AG09319 (cell line): ENCODE data around the gene TST.

ENCODE experiments used
- DNase-seq: peaks from one replicate; pipeline ENCODE4 v3.0.0-alpha.2; 2010; ENCODE audit warnings: low read depth; ENCODE audit errors: extremely low read depth
- TF ChIP-seq, protein P1 (sequence below): IDR thresholded peaks from 2 replicates; pipeline ENCODE4 v1.5.1; 2011; ENCODE audit warnings: low read depth, mild to moderate bottlenecking, inconsistent platforms, low read length, moderate library complexity

Gene TST

DNA sequence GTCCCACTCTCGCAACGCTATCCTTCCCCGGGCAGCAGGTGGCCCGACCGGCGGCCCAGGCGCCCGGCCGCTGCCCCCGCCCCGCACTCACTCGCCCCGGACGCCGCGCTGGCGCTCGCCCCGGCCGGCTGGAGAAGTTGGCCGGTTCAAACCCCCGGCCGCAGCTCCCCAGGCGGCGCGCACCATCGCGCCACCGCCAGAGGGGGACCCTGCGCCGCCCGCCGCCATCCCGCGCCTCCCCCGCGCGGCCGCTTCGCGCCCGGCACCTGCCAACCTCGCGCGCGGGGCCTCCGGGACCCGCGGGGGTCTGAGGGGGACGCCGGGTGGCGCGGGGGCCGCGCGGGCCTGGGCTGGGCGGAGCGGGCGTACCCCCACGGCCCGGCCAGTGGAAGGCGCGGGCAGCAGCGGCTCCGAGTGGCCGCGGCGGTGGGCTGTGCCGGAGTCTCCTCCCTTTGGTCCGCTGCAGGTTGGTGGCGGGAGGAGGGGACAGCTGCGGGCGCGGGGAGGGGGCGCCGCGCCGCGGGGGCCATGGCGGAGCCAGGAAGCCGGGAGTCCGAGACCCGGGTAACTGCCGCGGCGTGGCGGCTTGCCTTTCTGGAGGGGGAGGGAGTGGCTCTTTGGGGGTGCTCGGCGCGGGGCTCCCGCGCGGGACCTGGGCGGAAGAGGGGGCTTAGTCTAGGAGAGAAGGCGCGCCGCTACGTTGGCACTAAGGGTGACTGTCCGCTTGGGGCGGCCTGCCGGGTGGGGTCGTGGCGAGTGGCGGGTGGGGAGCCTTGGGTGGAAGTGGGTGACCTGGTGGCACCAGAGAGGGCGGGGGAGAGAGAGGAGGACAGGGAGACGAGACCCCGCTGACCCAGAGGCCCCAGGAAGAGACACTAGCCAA lies at the start of gene TST, which contains the start of gene MPST:
Gene TST (minus strand): TSS at position 139 of the 883 bp plus-strand sequence. CDS start 715 bp downstream, outside the sequence.
Gene MPST (plus strand): TSS at position 434 of the 883 bp plus-strand sequence. CDS start 95 bp downstream, at position 529.
- no peak for DNase-seq
- TF ChIP-seq, protein P1, sequence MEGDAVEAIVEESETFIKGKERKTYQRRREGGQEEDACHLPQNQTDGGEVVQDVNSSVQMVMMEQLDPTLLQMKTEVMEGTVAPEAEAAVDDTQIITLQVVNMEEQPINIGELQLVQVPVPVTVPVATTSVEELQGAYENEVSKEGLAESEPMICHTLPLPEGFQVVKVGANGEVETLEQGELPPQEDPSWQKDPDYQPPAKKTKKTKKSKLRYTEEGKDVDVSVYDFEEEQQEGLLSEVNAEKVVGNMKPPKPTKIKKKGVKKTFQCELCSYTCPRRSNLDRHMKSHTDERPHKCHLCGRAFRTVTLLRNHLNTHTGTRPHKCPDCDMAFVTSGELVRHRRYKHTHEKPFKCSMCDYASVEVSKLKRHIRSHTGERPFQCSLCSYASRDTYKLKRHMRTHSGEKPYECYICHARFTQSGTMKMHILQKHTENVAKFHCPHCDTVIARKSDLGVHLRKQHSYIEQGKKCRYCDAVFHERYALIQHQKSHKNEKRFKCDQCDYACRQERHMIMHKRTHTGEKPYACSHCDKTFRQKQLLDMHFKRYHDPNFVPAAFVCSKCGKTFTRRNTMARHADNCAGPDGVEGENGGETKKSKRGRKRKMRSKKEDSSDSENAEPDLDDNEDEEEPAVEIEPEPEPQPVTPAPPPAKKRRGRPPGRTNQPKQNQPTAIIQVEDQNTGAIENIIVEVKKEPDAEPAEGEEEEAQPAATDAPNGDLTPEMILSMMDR, result no peak; the same call in 1 of the 2 replicates

DNA sequence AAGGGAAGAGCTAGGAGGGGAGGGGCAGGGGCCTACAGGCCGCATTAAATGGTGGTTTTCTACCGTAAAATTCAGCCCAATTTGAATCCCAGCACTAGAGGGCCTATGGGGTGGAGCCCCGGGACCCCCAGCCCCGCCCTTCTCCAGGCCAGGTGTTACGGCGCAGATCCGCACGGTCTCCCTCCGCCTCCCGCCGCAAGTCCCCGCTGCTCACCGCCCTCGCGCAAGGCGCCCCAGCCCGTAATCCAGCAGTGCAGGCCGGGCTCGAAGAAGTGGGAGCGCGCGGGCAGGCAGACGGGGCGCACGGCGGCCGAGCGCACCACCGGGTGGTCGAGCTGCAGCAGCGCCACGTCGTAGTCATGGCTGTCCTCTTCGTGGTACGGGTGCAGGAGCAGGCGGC lies 49.6 kb upstream of the TST start:
- DNase-seq, result no peak
- TF ChIP-seq, protein P1, result no peak

DNA sequence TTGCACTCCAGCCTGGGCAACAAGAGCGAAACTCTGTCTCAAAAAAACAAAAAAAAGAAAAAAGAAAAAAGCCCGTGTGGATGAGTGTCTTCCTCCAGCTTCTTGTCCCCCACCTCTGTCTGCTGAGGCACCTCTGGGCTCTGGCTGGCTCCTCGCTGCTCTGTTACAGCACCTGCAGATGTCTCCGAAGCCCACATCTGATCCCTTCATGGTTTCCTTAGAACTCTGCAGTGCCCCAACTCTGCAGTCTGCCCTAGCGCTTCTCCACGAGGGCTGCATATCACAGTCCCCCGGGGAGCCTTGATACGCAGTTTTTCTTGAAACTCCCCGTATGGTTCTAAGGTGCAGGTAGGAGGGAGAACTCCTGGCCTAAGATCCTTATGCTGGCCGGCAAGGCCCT lies 48.2 kb upstream of the TST start:
- no peak for DNase-seq
- TF ChIP-seq, protein P1, result no peak

DNA sequence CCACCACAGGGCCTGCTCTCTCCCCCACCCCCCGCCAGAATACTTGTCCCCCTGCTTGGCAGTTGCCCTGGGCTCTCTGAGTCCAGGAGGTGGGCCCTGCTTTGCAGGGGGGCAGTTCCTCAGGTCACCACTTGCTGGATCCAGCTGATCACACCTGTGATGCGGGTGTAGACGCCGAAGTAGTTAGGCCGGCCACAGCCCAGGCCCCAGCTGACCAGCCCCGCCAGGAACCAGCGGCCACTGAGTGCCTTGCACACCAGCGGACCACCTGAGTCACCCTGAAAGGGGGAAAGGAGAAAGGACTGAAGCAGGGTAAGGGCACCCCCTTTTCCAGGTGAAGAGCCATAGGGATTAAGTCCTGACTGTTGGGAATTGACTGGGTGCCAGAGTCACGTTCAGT lies 46.7 kb upstream of the TST start:
- TF ChIP-seq, protein P1, result no peak
- DNase-seq, result no peak

DNA sequence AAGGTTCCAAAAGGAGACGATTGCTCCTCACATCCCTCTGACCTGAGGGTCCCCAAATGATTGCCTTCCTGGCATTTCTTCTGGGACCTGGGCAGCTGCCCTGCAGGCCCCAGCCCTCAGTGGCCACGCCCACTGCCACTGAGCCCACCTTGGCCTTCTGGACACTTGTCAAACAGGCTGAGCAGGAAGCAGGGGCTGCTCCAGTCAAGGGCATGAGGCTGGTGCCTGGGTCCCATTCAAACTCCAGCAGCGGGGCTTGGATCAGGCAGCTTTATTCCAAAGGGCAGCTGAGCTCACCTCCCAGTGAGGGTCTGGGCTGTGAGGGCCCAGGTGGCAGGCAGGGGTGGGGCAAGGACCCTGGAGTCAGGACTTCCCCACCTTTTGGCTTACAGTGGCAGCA lies 45.9 kb upstream of the TST start:
- TF ChIP-seq, protein P1, result no peak
- DNase-seq, result no peak

DNA sequence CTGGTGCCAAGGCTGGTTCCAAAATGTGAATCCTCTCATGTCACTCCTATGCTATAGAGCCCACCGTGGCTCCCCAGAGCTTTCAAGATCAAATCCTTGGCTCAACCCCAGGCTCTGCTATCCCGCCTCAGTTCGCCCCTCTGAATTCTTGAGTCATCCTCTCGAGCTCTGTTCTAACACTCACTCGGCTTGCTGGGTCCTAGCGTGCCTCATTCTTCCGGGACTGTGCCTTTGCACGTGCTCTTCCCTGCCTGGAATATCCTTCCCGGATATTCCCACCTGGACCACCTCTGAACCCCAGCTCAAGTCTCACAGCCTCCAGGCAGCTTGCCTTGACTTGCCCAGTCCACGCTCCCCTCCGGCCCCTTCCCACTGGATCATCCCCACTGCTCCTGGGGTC lies 45.3 kb upstream of the TST start:
- TF ChIP-seq, protein P1, result no peak
- no peak for DNase-seq
